ENCODE data around the gene COX20.

- TF ChIP-seq CTCF (IDR thresholded peaks at IDR 0.05) (no peak), EZH2phosphoT487 (IDR thresholded peaks at IDR 0.05; ENCODE audit: borderline replicate concordance, low read depth) (no peak)
Observed at GRCh38 chr1:244791061-244791460, 44.4 kb upstream of the COX20 start.
